IMR-90 (cell line): ENCODE data around the gene CLNS1A. TPM values are rescaled to one million over a fixed set of nuclear protein-coding genes. Genes with fewer than 3 reads are reported as not detected.

ENCODE experiments used
- ATAC-seq: fragments of 200-7000 bp; cut with Tn5 transposase; 2 replicates; pipeline ENCODE4 v1.9.1; 2020; ENCODE audit warnings: low read depth, mild to moderate bottlenecking, moderate library complexity
- BruUV-seq: library from RNA; stranded (reverse); fragments of 400-500 nt; replicated peaks from 2 replicates; lab custom pipeline; 2021; lab: Mats Ljungman, UMichigan
- CTCF ChIA-PET: fragments of 300-600 bp; formaldehyde crosslinking; extraction: SDS; loops from one replicate; lab custom pipeline; 2021; ENCODE audit warnings: antibody characterized with exemption; lab: Yijun Ruan, JAX
- POLR2A ChIA-PET: fragments of 300-600 bp; sonication (Branson Sonifier 250); formaldehyde crosslinking; loops from one replicate; lab custom pipeline; 2022; ENCODE audit warnings: antibody characterized with exemption; ENCODE audit not compliant: unreplicated experiment; lab: Charles Lee
- DNase-seq: peaks from one replicate; pipeline ENCODE4 v3.0.0; 2013
- H2AFZ ChIP-seq: replicated peaks from 2 replicates; pipeline ENCODE3; 2013; ENCODE audit warnings: low read length, mild to moderate bottlenecking; ENCODE audit not compliant: poor library complexity
- H2AK5ac ChIP-seq: 2 replicates; pipeline ENCODE4 v1.6.1; 2013; ENCODE audit warnings: low read depth, low read length, inconsistent platforms
- H2AK9ac ChIP-seq: replicated peaks from 2 replicates; pipeline ENCODE3; 2013; ENCODE audit warnings: mild to moderate bottlenecking, low read depth, low read length, moderate library complexity; ENCODE audit not compliant: poor library complexity
- H2BK120ac ChIP-seq: 2 replicates; pipeline ENCODE4 v1.6.1; 2013; ENCODE audit warnings: low read depth, low read length, inconsistent platforms
- H2BK15ac ChIP-seq: 3 replicates; pipeline ENCODE4 v1.6.1; 2013; ENCODE audit warnings: low read depth, low read length, inconsistent platforms
- H2BK20ac ChIP-seq: 2 replicates; pipeline ENCODE4 v1.6.1; 2013; ENCODE audit warnings: low read depth, mild to moderate bottlenecking, inconsistent platforms, low read length, moderate library complexity
- H2BK5ac ChIP-seq: 2 replicates; pipeline ENCODE4 v1.6.1; 2013; ENCODE audit warnings: mild to moderate bottlenecking, low read depth, low read length, inconsistent platforms; ENCODE audit not compliant: poor library complexity, severe bottlenecking
- H3K14ac ChIP-seq: replicated peaks from 2 replicates; pipeline ENCODE4 v1.6.1; 2013; ENCODE audit warnings: low read depth, low read length, inconsistent platforms
- H3K18ac ChIP-seq: 2 replicates; pipeline ENCODE4 v1.6.1; 2013; ENCODE audit warnings: low read depth, low read length, control low read depth
- H3K23ac ChIP-seq: 2 replicates; pipeline ENCODE4 v1.6.1; 2013; ENCODE audit warnings: low read depth, low read length, inconsistent platforms
- H3K27ac ChIP-seq: 2 replicates; pipeline ENCODE4 v1.5.1; 2013; ENCODE audit warnings: mild to moderate bottlenecking, control low read depth, low read length; ENCODE audit not compliant: insufficient read depth
- H3K27me3 ChIP-seq: 2 replicates; pipeline ENCODE4 v1.6.1; 2013; ENCODE audit warnings: low read length; ENCODE audit not compliant: control insufficient read depth, insufficient read depth
- H3K36me3 ChIP-seq: 2 replicates; pipeline ENCODE4 v1.6.1; 2013; ENCODE audit warnings: low read length, mixed read lengths; ENCODE audit not compliant: control insufficient read depth, insufficient read depth
- H3K4ac ChIP-seq: 2 replicates; pipeline ENCODE4 v1.6.1; 2013; ENCODE audit warnings: low read depth, low read length, inconsistent platforms
- H3K4me1 ChIP-seq: 2 replicates; pipeline ENCODE4 v1.6.1; 2013; ENCODE audit warnings: low read length, mixed read lengths; ENCODE audit not compliant: control insufficient read depth, insufficient read depth
- H3K4me2 ChIP-seq: 2 replicates; pipeline ENCODE4 v1.6.1; 2013; ENCODE audit warnings: low read depth, mild to moderate bottlenecking, control low read depth, low read length, moderate library complexity
- H3K4me3 ChIP-seq: 2 replicates; pipeline ENCODE4 v1.5.1; 2013; ENCODE audit warnings: low read depth, mild to moderate bottlenecking, control low read depth, low read length, moderate library complexity; ENCODE audit not compliant: insufficient read depth
- H3K56ac ChIP-seq: 2 replicates; pipeline ENCODE4 v1.6.1; 2013; ENCODE audit warnings: low read length, inconsistent platforms; ENCODE audit not compliant: insufficient read depth; ENCODE audit errors: extremely low read depth
- H3K79me1 ChIP-seq, 2 experiments: 2 replicates each; pipeline ENCODE4 v1.6.1; 2013; ENCODE audit warnings: low read length in 2 of 2, inconsistent platforms in 1 of 2, low read depth in 1 of 2
- H3K9ac ChIP-seq: 2 replicates; pipeline ENCODE4 v1.6.1; 2013; ENCODE audit warnings: low read depth, low read length, control low read depth
- H3K9me1 ChIP-seq: 2 replicates; pipeline ENCODE4 v1.6.1; 2013; ENCODE audit warnings: low read length, inconsistent platforms; ENCODE audit not compliant: insufficient read depth
- H3K9me3 ChIP-seq: 2 replicates; pipeline ENCODE4 v1.6.1; 2013; ENCODE audit warnings: low read length; ENCODE audit not compliant: control insufficient read depth, insufficient read depth
- H4K20me1 ChIP-seq: 2 replicates; pipeline ENCODE4 v1.6.1; 2013; ENCODE audit warnings: low read length, inconsistent platforms; ENCODE audit not compliant: insufficient read depth
- H4K5ac ChIP-seq: 2 replicates; pipeline ENCODE4 v1.6.1; 2013; ENCODE audit warnings: mild to moderate bottlenecking, low read depth, low read length, control low read depth
- H4K8ac ChIP-seq, 2 experiments: 2 replicates each; pipeline ENCODE4 v1.6.1; 2013; ENCODE audit warnings: low read depth in 2 of 2, low read length in 2 of 2, control low read depth in 1 of 2, inconsistent platforms in 1 of 2
- H4K91ac ChIP-seq: 2 replicates; pipeline ENCODE4 v1.6.1; 2013; ENCODE audit warnings: low read depth, low read length, inconsistent platforms; ENCODE audit not compliant: insufficient read depth
- FOS ChIP-seq: fragments of 150-350 bp; IDR thresholded peaks from 2 replicates; pipeline ENCODE4 v1.6.1; 2016; ENCODE audit warnings: low read depth, low read length
- MAFK ChIP-seq: IDR thresholded peaks from 2 replicates; pipeline ENCODE4 v1.6.1; 2012; ENCODE audit warnings: low read depth, low read length, improper control_type of control experiment
- WGBS, 2 experiments: methylation state at CpG; one replicate each; pipeline versions ENCODE4 v1.1.5 to v1.1.7; 2013; ENCODE audit warnings: missing lambda C conversion rate in 2 of 2; ENCODE audit not compliant: insufficient read length in 1 of 2; ENCODE audit errors: extremely low coverage in 2 of 2; 5-methylcytosine and 5-hydroxymethylcytosine counted together
- dilution Hi-C: fragments of 300-500 bp; cut with HindIII; formaldehyde crosslinking; loops from one replicate; pipeline ENCODE4 v1.14.3; 2018; ENCODE audit warnings: low sequenced_read_pairs; ENCODE audit not compliant: unreplicated experiment
- in situ Hi-C: fragments of 300-500 bp; cut with MboI; formaldehyde crosslinking; loops from 3 replicates; pipeline ENCODE4 v1.14.3; 2019; ENCODE audit warnings: low sequenced_read_pairs, inconsistent platforms, mixed read lengths
- intact Hi-C: fragments of 100-400 bp; cut with micrococcal nuclease; formaldehyde crosslinking; loops from 2 replicates; pipeline ENCODE4 v1.10.0; 2022
- polyA plus RNA-seq, 3 experiments: library from polyadenylated mRNA; depleted of rRNA; stranded (reverse); fragments of >200 nt; gene quantifications; 2 replicates each; pipeline ENCODE4 v1.2.3, GENCODE V29; 2012; ENCODE audit warnings: low replicate concordance in 1 of 3
- total RNA-seq: library from RNA; depleted of rRNA; stranded (reverse); fragments of >200 nt; gene quantifications from 2 replicates; pipeline ENCODE4 v1.2.3, GENCODE V29; 2012

The CLNS1A gene
- total and polyA plus RNA-seq, 2 of the 4 experiments (the other 2 are of a cell fraction): 66.7 to 97.0 TPM

DNA sequence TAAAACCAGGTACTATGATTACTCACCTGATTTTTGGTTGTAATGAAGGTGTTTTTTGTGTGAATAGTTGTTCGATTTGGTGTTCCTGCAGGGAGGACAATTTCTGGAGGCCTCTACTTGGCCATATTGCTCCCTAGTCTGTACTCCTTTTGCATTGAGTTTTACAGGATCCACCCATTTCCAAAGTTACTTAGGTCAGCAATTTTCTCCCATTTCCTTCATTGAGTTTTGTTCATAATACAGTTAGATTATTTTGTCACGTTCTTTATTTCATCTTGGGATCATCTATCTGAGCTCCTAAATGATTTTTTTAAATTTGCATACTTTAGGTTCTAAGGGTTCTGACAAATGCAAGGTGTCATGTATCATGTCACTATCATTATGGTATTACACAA, 67.9 kb downstream of the CLNS1A start:
- dilution Hi-C loops: no loop called here
- Histone ChIP-seq H2AK9ac (no peak overlapping the region), H3K27me3 (no peaks in the 10 kb centered on the region), H2AK5ac (no peak overlapping the region), H3K4me2 (no peak overlapping the region), H3K4me3 (no peak overlapping the region), H3K9me3 (no peaks in the 10 kb centered on the region), H4K5ac (no peak overlapping the region), H2BK20ac (no peak overlapping the region), H3K27ac (no peak overlapping the region), H2BK120ac (no peak overlapping the region), H4K8ac (no peak overlapping the region), H3K9me1 (0 out of 2 replicates have a peak, but pooled peaks cover 8% of the 10 kb centered on the region), H2BK15ac (no peak overlapping the region), H3K36me3 (no peaks in the 10 kb centered on the region), H4K20me1 (no peaks in the 10 kb centered on the region), H3K18ac (no peak overlapping the region), H3K23ac (no peak overlapping the region), H2BK5ac (no peak overlapping the region), H2AFZ (no peak overlapping the region), H3K4me1 (peaks cover 3% of the 10 kb centered on the region), H3K14ac (no peak overlapping the region), H3K4ac (no peak overlapping the region; the same call in 1 of the 2 replicates), H3K56ac (no peak overlapping the region), H4K91ac (no peak overlapping the region), H3K79me1 (no peaks in the 10 kb centered on the region), H3K9ac (no peak overlapping the region)
- ATAC-seq (no peak), DNase-seq (no peak)
- ChIA-PET POLR2A (no interaction called here), CTCF (no interaction called here)
- TF ChIP-seq MAFK (peak; percentile 93), FOS (no peak)
- WGBS, 2 experiments: no CpG with 5 or more reads among the region's 2 CpGs
- no TSS peak for BruUV-seq
- intact Hi-C loops: no loop called here
- in situ Hi-C loops: no loop called here
